Stimulated activated CD8-positive, alpha-beta memory T cell treated with anti-CD3 and anti-CD28 coated beads, Interleukin-2, amount 100 ng/mL, for 1 hour (primary cell): ENCODE measurements around the gene PLPPR1.
"Not testable (repeated sequence)": the region's sequence is repeated elsewhere in the genome, so short reads cannot be mapped to it uniquely, and the experiment has no call there.

Source experiments
- DNase-seq, 2 donors: peaks; one replicate each; pipeline ENCODE4 v3.0.0-alpha.2; 2020; ENCODE audit warnings: low read depth in 2 of 2

Gene PLPPR1

DNA sequence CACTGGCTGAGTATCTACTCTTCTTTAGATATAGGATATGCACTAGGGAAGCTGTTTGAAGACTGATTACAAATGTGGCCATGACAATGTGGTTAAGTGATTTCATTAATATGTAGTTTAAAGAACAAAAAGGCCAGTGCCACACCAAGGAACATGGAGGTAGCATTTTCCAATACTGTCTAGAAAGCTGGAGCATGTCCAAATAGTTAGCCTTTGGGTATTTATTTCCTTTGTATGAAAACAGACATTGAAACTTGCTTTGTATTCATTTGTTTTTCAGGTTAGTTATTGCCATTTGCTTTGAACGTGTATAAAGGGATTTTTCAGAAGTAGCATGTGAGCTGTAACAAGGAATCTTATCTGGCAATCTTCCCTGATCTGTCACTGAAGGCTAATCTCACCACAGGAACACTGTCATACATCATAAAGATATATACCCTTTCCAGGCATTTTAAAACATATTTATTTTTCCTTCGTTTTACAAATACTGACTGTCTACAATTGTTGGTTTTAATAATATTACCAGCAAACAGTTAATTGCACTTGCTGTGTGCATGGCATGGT lies 93.4 kb downstream of the PLPPR1 start:
- DNase-seq, result no peak

DNA sequence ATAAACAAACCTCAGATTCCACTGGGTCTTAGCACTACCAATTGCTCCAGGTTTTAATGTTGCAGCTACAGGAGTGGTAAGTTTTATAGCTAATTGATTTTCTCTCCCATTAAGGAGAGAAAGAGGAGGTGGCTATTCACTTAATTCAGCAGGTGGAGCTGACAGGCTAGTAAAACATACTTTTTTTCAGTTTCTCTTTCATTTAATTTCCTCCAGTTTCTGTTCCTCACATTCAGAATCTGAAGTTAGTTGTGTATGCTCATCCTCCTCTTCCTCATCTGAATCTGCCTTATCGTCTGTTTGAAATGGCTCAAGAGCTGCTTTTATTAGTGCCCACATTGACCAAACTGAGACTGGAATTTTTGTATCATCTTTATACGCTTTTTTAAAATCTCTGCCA lies 98.0 kb downstream of the PLPPR1 start:
- no peak for DNase-seq

DNA sequence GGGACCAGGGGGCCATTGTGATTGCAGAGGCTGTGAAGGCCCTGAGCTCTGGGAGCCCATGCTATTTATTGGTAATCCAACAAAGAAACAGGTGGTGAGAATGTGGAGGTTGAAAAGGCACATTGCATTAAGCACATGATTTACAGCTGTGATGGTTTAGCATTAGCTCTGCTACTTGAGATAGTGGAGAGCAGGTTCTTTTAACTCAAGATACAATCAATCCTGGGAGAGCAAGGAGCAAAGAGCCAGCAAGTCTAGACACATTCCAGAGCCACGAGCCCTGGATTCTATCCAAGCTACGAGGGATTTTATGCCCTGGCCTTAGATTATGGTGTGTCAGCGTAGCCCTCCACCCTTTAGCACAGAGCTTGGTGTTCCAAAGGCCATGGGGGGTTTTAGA lies 98.8 kb downstream of the PLPPR1 start:
- not testable (repeated sequence) for DNase-seq

DNA sequence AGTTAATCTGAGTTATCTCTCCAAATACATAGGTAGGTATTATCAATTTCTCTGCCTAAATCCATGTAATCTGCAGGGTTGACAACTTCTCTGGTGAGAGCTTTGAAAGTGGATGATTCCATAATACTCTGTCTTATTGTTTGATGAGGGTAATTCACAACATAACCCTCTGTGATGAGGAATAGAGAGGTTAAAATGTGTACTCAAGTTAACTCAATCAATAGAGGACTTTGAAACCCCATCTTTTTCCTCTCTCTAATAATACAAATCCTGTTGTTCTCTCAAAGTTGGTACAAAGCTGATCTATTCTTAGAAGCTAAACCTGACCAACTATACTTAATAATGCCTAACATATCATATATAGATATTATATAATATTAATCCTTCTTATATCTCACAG lies 100.1 kb downstream of the PLPPR1 start:
- no peak for DNase-seq

DNA sequence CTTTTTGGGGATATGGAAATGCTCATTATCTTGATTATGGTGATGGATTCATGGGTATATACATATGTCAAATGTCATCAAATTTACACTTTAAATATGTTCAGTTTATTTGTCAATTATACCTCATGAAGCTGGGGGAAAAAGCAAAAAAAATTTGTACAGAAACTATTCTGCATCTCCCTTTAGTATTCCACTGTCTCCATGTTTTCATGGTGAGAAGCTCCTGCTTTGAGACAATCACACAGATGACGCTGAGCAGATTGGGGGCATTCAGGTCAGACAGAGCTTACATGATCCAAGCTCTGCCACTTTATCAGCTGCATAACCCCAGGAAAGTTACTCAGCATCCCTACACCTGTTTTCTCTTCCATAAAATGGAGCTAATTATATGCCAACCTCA lies 101.5 kb downstream of the PLPPR1 start:
- no peak for DNase-seq

DNA sequence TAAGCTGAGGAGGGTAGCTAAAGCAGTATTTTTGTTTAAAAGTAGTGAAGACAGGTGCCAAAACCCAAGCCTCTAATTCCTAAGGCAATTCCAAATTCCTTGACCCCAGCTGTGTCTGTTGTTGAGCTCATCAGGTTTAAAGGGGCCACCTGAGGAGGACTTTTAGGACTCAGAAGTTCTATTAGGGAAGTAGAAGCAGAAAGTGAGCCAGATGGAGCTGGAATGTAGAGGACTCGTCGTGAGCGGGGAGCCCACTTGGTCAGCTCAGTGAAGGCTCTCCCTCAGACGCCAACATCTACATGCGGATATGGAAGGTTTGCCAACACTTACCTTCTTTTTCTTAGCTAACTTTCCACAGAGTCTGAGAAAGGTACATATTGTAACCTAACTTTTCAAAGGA lies 102.8 kb downstream of the PLPPR1 start:
- DNase-seq, result no peak

DNA sequence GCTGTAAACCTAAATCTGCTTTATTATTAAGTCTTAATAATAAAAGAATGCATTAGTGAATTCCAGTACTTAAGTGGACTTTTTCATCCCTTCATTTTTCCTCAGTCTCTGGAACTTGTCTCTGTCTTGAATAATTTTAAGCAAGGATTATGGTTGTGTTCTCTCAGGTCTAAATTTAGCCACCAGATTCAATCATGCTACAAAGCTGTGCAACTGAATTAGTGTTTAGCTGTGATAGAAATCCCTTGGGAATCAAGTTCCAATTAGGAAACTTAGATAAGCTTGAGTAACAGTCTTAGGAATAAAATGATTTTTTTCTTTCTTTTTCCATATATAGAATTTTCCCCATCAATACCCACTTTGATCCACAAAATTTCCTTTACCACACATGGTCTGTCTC lies 104.3 kb downstream of the PLPPR1 start:
- DNase-seq, result no peak

DNA sequence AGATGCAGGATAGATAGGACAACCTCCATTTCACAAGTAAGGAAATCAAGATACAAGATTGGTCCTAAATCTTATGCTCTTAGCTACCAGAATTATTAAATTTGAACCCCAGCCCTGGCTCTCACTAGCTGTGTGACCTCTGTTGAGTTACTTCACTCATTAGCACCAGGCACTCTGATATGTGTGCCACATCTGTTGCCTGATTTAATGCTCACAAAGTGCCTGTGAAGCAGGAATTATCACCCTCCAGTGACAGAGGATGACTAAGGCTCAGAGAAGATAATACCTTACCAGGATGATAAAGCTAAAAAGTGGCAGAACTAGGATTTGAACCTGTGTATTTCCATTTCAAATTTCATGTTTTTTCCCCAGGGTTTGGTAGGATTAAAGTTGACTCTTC lies 110.0 kb downstream of the PLPPR1 start:
- DNase-seq, result no peak

DNA sequence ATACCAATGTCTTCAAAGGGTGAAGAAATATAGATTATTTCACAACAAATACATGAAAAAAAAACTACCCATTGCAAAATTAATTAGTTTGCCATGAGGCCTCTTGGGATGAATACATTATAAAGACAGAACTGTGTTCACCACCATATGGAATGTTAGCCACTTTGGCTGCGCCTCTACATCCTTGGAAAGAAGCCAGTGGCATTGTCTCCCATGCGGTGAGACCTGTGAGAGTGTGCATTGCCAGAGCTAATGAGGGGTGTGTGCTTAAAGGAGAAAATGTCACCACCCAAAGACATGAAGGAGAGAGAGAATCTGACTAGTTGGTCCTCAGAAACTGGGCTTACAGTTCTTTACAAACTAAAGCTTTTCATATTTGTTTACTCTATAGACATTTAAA lies 110.6 kb downstream of the PLPPR1 start:
- no peak for DNase-seq

DNA sequence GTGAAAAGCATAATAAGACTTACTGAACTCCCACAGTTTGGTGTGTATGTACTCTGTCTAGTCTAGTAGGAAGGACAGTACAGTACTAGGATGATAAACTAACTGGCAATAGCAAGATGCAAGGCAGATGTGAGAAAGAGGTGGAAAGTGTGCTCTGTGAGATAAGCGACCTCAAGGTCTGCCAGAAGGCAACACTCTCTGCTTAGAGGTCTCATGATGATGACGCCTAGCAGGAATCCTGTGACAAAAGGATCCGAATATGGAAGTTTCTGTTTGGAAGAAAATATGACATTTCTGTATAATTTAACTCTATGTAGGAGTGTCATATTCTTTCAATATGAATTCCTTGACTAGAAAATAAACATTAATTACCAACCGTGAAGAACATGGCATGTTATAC lies 112.2 kb downstream of the PLPPR1 start:
- no peak for DNase-seq

DNA sequence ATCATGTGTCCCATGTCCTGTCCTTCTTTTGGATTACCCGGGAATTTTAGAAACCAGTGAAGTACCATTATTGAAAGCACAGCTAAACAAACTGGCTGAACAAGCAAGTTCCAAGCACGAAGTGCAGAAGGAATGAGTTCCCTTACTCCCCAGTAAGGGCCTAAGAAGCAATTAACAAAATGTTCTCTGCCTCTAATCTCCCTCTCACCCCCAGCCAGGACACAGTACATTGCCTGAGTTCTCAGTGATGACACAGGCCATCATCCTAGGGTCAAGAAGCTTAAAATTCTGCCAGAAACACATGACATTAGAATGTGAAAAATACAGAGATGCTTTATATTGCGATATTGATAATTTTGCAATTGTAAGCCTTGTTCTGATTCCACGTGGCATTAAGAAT lies 118.0 kb downstream of the PLPPR1 start:
- DNase-seq, result no peak

DNA sequence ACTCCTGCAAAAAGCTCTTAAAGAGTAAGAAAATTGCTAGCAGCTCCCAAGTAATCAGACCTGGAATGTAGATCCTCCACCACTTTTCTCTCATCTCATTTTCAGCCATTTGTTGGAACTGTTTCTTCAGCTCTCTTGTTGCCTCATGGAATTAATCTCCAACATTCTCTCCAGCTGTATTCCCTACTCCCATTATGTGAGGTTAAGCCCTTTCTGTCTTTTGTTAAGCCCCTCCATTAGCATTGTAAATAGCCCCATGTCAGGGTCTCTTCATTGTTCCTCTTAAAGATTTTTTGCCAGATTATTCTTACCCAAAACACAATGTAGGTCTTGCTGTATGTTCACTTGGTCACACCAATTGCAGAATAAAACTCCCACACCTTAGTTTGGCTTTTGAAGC lies 119.8 kb downstream of the PLPPR1 start:
- DNase-seq, result no peak

DNA sequence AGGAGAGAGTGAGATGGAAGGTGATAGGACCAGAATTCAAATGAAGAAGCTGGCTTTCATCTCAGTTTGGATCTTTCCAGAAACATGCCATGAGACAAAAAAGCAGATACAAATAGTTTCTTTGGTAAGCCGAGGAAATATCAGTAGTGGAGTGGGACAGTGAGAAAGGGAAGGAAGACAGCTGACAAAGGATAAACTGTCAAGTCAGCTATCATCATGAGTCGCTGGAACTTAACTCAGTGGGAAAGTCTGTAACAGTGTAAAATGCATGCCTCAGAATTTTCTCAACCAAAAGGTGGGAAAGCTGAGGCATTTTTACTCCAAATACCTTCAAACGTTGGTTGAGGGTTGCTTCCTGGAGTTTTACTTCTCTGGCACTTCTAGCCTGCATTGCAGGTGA lies 129.8 kb downstream of the PLPPR1 start:
- DNase-seq, result no peak

DNA sequence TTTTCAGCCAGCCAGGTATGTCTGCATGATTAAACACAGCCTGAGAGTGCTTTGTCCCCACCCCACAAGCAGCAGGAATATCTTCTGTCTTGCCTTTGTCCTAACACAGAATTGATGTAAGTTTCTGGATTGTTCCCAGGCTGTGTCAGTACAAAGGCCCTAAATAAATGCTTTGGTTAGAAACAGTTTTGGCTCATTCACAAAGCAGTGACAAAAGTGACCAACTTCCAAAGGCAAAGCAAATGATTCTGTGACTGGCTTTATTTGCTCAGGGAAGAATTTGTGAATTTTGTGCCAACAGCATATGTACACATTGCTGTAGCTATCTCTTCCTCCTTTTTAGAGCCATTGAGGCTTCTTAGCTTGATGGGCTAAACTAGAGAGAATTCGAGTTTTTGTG lies 133.7 kb downstream of the PLPPR1 start:
- DNase-seq, result no peak

DNA sequence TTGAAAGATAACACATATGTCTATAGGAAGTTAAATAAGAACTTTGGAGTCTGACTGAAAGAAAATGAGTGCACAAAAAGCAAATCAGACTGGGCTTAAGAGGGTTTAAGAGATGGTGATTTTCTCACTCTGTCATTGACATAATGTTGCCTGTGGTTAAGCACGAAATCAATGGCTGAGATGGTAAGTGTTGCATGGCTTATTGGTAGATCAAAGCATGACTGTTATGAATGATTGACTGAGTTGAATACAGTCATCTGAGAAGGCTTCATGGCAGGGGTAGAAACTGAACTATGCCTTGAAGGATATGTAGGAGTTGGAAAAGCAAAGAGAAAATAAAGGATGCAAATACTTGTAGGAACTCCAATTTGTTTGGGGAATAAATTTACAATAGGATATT lies 136.6 kb downstream of the PLPPR1 start:
- DNase-seq, result no peak

DNA sequence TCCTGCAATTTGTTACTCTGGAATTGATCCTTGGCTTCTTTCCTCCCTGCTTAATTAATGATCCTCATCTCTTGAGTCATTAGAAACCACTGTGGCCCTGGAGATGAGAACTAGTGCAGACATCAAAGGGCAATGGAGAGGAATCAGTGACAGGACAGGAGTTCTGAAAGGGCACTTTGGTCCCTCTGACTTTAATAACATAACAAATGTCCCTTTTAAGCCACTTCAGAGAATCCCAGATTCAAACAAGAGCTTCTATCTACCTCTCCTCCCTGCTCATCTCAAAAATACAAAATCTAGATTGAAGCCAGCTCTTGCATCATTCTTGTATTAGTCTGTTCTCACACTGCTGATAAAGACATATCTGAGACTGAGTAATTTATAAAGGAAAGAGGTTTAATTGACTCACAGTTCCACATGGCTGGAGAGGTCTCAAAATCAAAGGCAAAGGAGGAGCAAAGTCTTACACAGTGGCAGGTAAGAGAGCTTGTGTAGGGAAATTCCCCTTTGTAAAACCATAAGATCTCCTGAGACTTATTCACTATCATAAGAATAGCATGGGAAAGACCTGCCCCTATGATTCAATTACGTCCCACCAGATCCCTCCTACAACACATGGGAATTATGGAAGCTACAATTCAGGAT lies 139.1 kb downstream of the PLPPR1 start:
- no peak for DNase-seq

DNA sequence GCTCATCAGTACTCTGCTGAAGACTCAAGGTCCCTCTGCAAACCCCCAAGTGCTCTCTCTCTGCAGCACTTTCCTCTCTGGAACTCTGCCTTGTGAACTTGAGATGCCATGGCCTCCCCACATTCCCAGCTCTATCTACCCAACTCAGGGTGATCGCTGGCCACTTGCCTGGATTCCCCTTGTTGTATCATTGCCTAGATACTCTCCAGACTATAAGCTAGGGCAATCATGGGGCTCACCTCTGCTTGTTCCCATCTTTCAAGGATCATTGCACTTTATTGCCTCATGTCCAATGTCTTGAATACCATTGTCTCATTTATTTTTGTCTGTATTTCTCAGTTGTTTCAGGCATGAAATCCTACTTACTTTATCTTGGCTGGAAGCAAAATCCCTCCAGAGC lies 144.1 kb downstream of the PLPPR1 start:
- DNase-seq, result no peak

DNA sequence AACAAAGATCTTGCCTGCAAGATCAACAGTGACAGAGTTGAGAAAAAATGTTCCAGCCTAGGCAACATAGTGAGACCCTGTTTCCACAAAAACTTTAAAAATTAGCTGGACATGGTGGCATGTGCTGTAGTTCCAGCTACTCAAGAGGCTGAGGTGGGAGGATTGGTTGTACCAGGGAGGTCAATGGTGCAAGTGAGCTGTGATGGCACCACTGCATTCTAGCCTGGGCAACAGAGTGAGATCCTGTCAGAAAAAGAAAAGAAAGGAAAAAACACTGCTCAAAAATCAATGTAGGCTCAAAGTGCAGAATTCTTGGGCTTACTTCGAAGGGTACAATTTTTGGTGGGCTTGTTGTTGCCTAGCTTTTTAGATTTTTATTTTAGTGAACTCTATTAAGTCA lies 145.4 kb downstream of the PLPPR1 start:
- DNase-seq, result no peak

DNA sequence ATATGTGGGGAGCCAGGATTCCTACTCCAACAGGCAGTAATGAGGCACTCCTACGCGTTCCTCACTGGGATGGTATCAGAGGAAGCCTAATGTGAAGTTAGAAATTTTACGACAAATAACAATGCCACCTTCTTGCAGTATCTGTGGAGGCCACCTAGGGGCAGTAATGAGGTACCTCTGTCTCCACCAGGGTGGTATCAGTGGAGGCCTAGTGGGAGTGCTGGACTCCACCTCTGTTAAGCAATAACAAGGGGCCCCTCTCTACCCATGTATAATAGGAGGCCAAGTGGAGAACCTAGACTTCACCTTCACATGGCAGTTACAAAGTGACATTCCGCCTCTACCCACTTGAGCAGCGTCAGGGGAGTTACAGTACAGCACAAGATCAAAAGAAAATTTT lies 147.9 kb downstream of the PLPPR1 start:
- no peak for DNase-seq

DNA sequence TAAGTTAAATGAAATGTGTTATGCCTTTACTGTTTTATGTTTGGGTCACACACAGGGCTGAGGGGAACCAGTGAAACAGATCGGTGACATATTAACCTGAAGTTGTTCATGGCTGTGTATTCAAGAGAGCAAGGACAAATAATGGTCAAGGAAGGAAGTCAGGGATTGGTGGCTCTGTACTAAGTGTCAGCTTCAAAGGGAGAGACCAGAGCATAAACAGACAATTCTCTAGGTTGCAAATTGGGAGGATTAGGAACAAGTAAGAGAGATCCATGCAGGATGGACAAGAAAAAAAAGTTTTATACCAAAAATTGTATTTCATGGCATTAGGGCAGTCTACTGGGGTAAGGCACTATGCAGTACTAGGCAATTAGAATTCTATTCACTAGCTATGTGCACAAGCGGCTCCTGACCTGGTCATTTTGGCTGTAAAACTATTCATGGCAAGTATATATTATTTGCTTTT lies 156.3 kb downstream of the PLPPR1 start:
- no peak for DNase-seq

DNA sequence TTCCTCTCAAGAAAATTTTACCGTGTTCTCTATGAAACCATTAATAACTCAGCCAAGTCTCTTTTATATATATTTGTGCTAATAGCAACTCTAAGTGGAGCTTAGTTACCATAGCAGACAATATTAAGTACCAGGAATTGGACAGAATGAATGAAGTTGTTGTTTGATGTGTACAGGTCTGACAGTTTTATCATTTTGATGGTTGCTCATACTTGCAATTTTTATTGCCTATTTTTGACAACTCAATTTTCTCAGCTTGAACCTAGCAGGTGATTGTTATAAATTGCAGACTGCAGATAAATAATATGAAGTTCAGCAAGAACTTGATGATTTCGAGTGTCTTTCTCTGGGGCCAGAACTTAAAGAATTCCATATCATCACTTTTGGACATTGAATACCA lies 163.2 kb downstream of the PLPPR1 start:
- no peak for DNase-seq

DNA sequence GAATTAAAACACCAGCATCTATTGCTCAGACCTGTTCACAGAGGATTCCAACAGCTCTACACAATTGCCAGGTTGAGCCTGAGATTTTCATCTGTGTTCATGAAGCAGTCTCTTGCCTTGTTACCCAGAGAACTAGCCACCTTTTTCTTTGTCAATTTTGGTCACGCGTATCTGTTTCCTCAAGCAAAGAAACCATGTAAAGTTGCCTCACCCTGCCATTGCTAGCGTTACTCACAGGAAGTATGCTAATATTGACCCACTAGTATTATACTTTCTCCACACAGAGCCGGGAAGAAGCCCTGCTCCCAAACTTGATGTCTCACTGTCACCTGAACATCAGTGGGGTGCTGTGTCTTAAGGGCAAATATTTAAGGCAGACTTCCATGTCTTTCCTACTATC lies 168.5 kb downstream of the PLPPR1 start:
- no peak for DNase-seq

DNA sequence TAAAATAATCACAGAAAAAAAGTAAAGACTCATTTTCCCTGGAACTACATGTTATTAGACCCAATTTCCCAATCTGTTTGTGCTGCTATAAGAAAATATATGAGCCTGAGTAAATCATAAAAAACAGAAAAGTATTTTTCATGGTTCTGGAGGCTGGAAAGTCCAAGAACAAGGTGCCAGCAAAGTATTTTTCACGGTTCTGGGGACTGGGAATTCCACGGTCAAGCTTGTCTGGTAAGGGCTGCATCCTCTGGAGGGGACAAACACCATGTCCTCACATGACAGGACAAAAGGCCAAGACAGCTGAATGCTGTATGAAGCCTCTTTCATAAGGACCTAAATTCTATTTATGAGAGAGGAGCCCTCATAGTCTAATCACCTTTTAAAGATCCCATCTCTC lies 172.3 kb downstream of the PLPPR1 start:
- DNase-seq, result no peak

DNA sequence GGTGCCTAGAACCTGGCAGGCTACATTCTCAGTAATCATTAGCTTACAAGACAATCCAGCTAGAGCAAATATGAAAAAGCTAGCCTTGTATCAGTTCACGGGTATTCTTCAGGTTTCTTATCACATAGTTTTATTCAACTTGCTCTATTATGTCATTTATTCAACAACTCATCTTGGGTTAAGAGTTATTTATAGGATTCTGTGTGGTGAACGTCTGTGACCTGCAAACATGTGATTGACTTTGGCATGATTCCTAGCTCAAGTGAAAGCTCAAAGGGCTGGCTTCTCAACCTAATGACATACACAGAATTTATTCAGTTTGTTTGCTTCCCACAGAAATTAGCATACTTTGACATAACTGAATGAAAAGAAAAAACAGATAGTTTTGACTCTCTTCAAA lies 173.1 kb downstream of the PLPPR1 start:
- DNase-seq, result no peak
